ENCODE results near the gene ANO1. TPM values are rescaled to one million over a fixed set of nuclear protein-coding genes. Genes with fewer than 3 reads are reported as not detected.
"Not testable (repeated sequence)": the region's sequence is repeated elsewhere in the genome, so short reads cannot be mapped to it uniquely, and the experiment has no call there.

ANO1 gene
- polyA plus RNA-seq, 2 donors = 5.5 to 5.8 TPM

DNA sequence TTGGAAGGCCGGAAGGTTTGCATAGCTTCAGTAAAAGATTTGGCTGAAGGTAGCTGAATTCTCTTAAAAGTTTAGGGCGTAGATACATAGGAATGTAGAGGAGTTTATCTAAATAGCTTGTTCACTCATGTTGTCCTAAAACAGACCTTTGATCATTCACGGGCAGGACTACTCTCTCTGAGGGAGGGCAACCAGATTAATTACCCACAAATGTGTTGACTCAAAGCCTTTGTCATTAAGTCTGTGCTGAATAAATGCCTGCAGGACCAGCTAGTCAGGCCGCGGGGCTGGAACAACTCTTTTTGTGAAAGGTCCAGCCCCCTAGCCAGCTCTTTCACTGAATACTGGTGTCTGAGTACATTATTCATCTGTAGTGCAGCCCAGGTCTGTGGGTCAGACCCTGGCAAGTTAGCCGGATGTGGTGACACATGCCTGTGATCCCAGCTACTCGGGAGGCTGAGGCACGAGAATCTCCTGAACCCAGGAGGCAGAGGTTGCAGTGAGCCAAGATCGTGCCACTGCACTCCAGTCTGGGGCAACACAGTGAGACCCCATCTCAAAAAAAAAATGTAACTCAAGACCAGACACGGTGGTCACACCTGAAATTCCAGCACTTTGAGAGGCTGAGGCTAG, 122.2 kb downstream of the ANO1 start:
- peaks cover 4 to 5% of the 10 kb centered on the region in 2 donors for H3K4me1 ChIP-seq (ENCODE audit: control insufficient read depth in 2 of 2, insufficient read depth in 2 of 2, low read length in 1 of 2)
- WGBS, 2 donors = 55 to 58% methylated on average over 10 of the region's 10 CpGs
- no peaks in the 10 kb centered on the region for H3K27me3 ChIP-seq (ENCODE audit: control insufficient read depth in 1 of 2, insufficient read depth in 2 of 2, low read length in 2 of 2)
- no peaks in the 10 kb centered on the region for H3K9me3 ChIP-seq (ENCODE audit: control insufficient read depth in 2 of 2, insufficient read depth in 1 of 2, low read depth in 1 of 2, low read length in 1 of 2)
- H3K36me3 ChIP-seq (ENCODE audit: control insufficient read depth in 2 of 2, insufficient read depth in 2 of 2, low read length in 1 of 2) = peaks cover 0 to 4% of the 10 kb centered on the region in 2 donors
- no peak overlapping the region for H3K27ac ChIP-seq (ENCODE audit: low read depth in 2 of 2, low read length in 1 of 2)
- no peak overlapping the region for H3K4me3 ChIP-seq (ENCODE audit: low read depth in 1 of 2, low read length in 2 of 2)

DNA sequence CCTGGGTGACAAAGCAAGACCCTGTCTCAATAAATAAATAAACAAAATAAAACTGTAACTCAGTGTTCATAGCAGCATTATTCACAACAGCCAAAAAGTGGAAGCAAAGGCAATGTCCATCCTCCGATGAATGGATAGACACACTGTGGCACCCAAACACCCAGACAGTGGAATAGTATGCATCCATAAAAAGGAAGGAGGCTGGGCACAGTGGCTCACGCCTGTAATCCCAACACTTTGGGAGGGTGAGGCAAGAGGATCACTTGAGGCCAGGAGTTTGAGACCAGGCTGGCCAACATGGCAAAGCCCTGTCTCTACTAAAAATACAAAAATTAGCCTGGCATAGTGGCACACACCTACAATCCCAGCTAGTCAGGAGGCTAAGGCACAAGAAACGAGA, 122.9 kb downstream of the ANO1 start:
- not testable (repeated sequence) for H3K4me1 ChIP-seq (ENCODE audit: control insufficient read depth in 2 of 2, insufficient read depth in 2 of 2, low read length in 1 of 2); H3K27ac ChIP-seq (ENCODE audit: low read depth in 2 of 2, low read length in 1 of 2); H3K36me3 ChIP-seq (ENCODE audit: control insufficient read depth in 2 of 2, insufficient read depth in 2 of 2, low read length in 1 of 2); H3K27me3 ChIP-seq (ENCODE audit: control insufficient read depth in 1 of 2, insufficient read depth in 2 of 2, low read length in 2 of 2); H3K4me3 ChIP-seq (ENCODE audit: low read depth in 1 of 2, low read length in 2 of 2); H3K9me3 ChIP-seq (ENCODE audit: control insufficient read depth in 2 of 2, insufficient read depth in 1 of 2, low read depth in 1 of 2, low read length in 1 of 2)
- WGBS, 2 donors = 93 to 95% methylated on average over 3 of the region's 3 CpGs

DNA sequence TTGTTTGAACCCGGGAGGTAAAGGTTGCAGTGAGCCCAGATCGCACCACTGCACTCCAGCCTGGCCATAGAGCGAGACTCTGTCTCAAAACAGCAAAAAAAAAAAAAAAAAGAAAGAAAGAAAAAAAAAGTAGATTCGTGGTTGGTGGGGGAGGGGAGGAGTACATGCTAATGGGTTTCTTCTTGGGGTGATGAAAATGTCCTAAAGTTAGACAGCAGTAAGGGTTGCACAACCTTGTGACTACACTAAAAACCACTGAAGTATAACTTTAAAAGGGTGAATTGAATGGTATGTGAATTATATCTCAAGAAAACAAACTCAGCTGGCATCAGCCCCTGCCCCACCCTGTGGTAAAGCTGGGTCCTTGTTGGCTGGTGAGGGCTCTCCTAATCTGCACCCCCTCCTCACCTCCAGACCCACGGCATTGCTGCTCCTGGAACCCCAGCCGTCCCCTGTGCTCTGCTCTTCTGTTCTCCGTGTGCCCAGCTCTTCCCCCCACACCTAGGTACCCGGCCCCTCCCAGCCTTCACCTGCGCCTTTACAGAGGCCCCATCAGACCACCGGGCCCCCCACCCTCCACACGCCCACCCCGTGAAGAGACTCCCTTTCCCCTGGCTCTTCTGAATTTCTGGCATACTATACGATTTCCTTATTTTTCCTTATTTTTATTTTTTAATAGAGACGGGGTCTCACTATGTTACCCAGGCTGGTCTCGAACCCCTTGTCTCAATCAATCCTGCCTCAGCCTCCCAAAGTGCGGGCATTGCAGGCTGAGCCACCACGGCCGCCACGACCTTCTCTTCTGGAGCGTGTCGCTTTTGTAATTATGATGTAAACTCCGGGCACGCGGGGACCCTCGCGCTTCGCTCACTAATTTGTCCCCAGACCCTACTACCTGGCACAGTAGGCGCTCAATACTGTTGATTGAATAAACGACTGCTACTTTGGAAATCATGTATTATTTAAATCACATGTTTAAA, 124.1 kb downstream of the ANO1 start:
- no peak overlapping the region for H3K27ac ChIP-seq (ENCODE audit: low read depth in 2 of 2, low read length in 1 of 2)

DNA sequence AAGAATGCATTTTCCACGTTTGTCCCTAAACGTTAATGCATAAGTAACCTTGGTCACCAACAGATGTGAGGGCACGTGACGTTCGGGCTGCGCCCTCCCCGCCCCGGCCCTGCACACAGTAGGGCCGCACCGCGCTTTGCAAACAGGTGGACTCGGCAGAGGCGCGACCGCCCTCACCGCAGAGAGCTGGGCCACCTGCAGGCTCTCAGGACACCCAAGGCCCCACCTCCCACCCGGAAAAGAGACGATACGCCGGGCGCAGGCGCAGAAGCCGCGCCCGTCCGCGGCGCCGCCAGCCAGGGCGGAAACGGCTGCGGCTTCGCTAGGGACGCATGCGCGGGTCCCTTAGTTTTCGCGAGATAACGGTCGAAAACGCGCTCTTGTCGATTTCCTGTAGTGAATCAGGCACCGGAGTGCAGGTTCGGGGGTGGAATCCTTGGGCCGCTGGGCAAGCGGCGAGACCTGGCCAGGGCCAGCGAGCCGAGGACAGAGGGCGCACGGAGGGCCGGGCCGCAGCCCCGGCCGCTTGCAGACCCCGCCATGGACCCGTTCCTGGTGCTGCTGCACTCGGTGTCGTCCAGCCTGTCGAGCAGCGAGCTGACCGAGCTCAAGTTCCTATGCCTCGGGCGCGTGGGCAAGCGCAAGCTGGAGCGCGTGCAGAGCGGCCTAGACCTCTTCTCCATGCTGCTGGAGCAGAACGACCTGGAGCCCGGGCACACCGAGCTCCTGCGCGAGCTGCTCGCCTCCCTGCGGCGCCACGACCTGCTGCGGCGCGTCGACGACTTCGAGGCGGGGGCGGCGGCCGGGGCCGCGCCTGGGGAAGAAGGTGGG, 125.0 kb downstream of the ANO1 start, which contains the start of gene FADD:
Gene FADD, plus strand, starts transcription at position 377 of the 831 bp plus-strand sequence. Its CDS starts 164 bp downstream, at position 541.
- WGBS, 2 donors = 0% methylated on average over 83 to 91 of the region's 91 CpGs

More for the DNA sequence above, 124.1 kb downstream of the ANO1 start:
- no peaks in the 10 kb centered on the region for H3K9me3 ChIP-seq (ENCODE audit: control insufficient read depth in 2 of 2, insufficient read depth in 1 of 2, low read depth in 1 of 2, low read length in 1 of 2)
- H3K4me1 ChIP-seq (ENCODE audit: control insufficient read depth in 2 of 2, insufficient read depth in 2 of 2, low read length in 1 of 2) = peaks cover 4 to 5% of the 10 kb centered on the region in 2 donors
- peak overlapping the region; percentile 84 to 87 for H3K4me3 ChIP-seq (ENCODE audit: low read depth in 1 of 2, low read length in 2 of 2)
- peaks cover 7 to 18% of the 10 kb centered on the region in 2 donors for H3K36me3 ChIP-seq (ENCODE audit: control insufficient read depth in 2 of 2, insufficient read depth in 2 of 2, low read length in 1 of 2)
- H3K27me3 ChIP-seq (ENCODE audit: control insufficient read depth in 1 of 2, insufficient read depth in 2 of 2, low read length in 2 of 2) = no peaks in the 10 kb centered on the region
- WGBS, 2 donors = 72 to 76% methylated on average over 29 of the region's 29 CpGs

DNA sequence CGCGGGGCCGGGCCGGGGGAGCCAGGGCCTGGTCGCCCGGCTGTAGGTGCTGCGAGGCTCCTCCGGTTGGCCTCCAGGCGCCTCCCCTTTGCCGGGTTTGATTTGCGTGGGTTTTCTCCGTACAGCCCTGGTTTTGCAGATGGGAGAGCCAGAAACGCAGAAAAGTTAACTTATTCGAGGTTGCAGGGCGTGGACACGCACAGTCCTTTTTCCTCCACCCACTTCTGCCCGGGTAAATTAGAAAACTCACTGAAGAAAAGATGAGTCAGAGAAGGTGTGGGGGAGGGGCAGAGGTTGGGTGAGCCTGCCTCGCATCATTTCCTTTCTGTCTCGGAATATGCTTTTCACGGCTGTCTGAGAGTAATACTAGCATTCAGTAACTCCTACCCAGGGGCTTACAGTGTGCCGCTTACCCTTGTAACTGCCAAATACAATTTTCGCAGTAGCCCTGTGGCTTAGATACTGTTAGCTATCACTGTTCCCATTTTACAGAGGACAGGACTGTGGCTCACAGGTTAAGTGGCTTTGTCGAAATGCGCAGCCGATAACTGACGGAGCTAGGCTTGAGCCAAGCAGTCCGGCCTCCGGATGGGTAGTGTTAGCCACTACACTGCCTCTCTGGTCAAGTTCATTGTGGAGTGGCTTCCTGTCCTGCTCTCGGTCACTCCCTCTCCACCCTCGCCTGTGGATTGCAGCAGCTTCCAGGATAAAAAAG, 125.8 kb downstream of the ANO1 start:
- WGBS, 2 donors = 3% methylated on average over 30 of the region's 30 CpGs
- peak overlapping the region; percentile 84 to 87 for H3K4me3 ChIP-seq (ENCODE audit: low read depth in 1 of 2, low read length in 2 of 2)

More for the DNA sequence above, 125.0 kb downstream of the ANO1 start, which contains the start of gene FADD:
- peaks cover 4 to 5% of the 10 kb centered on the region in 2 donors for H3K4me1 ChIP-seq (ENCODE audit: control insufficient read depth in 2 of 2, insufficient read depth in 2 of 2, low read length in 1 of 2)
- H3K4me3 ChIP-seq (ENCODE audit: low read depth in 1 of 2, low read length in 2 of 2) = peak within 1 kb of the TSS; percentile 84 to 87
- H3K27ac ChIP-seq (ENCODE audit: low read depth in 2 of 2, low read length in 1 of 2) = peak within 1 kb of the TSS; percentile 92 to 96
- H3K27me3 ChIP-seq (ENCODE audit: control insufficient read depth in 1 of 2, insufficient read depth in 2 of 2, low read length in 2 of 2) = no peaks in the 10 kb centered on the region
- H3K36me3 ChIP-seq (ENCODE audit: control insufficient read depth in 2 of 2, insufficient read depth in 2 of 2, low read length in 1 of 2) = peaks cover 11 to 24% of the 10 kb centered on the region in 2 donors
- no peaks in the 10 kb centered on the region for H3K9me3 ChIP-seq (ENCODE audit: control insufficient read depth in 2 of 2, insufficient read depth in 1 of 2, low read depth in 1 of 2, low read length in 1 of 2)

DNA sequence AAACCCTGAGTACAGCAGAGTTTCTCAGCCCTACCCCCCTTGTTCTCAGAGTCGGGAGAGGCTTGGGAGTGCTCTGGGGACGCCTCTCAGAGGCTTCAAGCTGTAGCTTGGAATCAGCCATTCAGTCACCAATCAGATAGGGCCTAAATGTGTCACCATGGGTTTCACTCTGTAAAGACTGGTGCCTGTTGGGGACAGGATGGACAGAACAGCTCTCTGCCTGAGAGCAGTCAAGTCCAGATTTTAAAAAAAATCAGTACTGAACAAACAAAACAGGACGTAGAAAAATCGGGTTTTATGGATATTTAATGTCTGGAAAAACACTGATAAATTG, 126.3 kb downstream of the ANO1 start:
- Histone ChIP-seq H3K27ac (ENCODE audit: low read depth in 2 of 2, low read length in 1 of 2) (peak overlapping the region; percentile 92 to 96), H3K4me3 (ENCODE audit: low read depth in 1 of 2, low read length in 2 of 2) (peak overlapping the region; percentile 84 to 87), H3K9me3 (ENCODE audit: control insufficient read depth in 2 of 2, insufficient read depth in 1 of 2, low read depth in 1 of 2, low read length in 1 of 2) (no peaks in the 10 kb centered on the region), H3K4me1 (ENCODE audit: control insufficient read depth in 2 of 2, insufficient read depth in 2 of 2, low read length in 1 of 2) (peaks cover 4 to 5% of the 10 kb centered on the region in 2 donors), H3K27me3 (ENCODE audit: control insufficient read depth in 1 of 2, insufficient read depth in 2 of 2, low read length in 2 of 2) (no peaks in the 10 kb centered on the region), H3K36me3 (ENCODE audit: control insufficient read depth in 2 of 2, insufficient read depth in 2 of 2, low read length in 1 of 2) (peaks cover 11 to 24% of the 10 kb centered on the region in 2 donors)
- 24 to 31% methylated on average over 4 of the region's 4 CpGs for whole genome bisulfite sequencing, 2 donors

More for the DNA sequence above, 125.8 kb downstream of the ANO1 start:
- H3K36me3 ChIP-seq (ENCODE audit: control insufficient read depth in 2 of 2, insufficient read depth in 2 of 2, low read length in 1 of 2) = peaks cover 11 to 24% of the 10 kb centered on the region in 2 donors
- no peaks in the 10 kb centered on the region for H3K9me3 ChIP-seq (ENCODE audit: control insufficient read depth in 2 of 2, insufficient read depth in 1 of 2, low read depth in 1 of 2, low read length in 1 of 2)
- peak overlapping the region; percentile 92 to 96 for H3K27ac ChIP-seq (ENCODE audit: low read depth in 2 of 2, low read length in 1 of 2)
- H3K4me1 ChIP-seq (ENCODE audit: control insufficient read depth in 2 of 2, insufficient read depth in 2 of 2, low read length in 1 of 2) = peaks cover 4 to 5% of the 10 kb centered on the region in 2 donors
- H3K27me3 ChIP-seq (ENCODE audit: control insufficient read depth in 1 of 2, insufficient read depth in 2 of 2, low read length in 2 of 2) = no peaks in the 10 kb centered on the region

DNA sequence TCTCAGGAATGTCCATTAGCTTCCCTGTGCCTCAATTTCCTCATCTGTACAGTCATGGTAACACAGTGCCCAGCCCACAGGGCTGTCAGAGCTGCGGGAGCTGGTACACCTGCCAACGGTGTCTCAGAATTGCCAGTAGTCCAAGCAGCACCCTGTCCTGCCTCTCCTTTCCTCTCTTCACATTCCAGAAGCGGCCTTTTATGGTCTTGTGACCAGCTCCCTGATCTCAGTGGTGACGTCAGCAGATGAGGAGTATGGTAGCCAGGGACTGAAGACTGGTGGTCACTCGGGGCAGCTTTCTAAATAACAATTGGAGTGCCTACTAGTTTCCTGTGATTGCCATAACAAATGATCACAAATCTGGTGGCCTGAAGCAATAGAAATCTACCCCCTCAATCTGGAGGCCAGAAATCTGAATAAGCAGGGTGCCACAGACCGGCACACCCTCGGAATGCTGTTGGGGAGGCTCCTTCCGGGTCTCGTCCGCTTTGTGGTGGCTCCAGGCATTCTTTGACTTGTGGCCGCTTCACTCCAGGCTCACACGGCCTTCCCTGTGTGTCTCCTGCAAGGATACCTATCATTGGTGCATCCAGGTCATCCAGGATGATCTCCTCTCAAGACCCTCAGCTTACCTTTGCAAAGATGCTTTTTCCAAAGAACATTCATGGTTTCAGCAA, 127.1 kb downstream of the ANO1 start:
- H3K9me3 ChIP-seq (ENCODE audit: control insufficient read depth in 2 of 2, insufficient read depth in 1 of 2, low read depth in 1 of 2, low read length in 1 of 2) = no peaks in the 10 kb centered on the region
- peaks cover 4 to 5% of the 10 kb centered on the region in 2 donors for H3K4me1 ChIP-seq (ENCODE audit: control insufficient read depth in 2 of 2, insufficient read depth in 2 of 2, low read length in 1 of 2)
- 77 to 79% methylated on average over 12 of the region's 12 CpGs for WGBS, 2 donors
- H3K4me3 ChIP-seq (ENCODE audit: low read depth in 1 of 2, low read length in 2 of 2) = no peak overlapping the region
- H3K36me3 ChIP-seq (ENCODE audit: control insufficient read depth in 2 of 2, insufficient read depth in 2 of 2, low read length in 1 of 2) = peaks cover 11 to 24% of the 10 kb centered on the region in 2 donors
- no peaks in the 10 kb centered on the region for H3K27me3 ChIP-seq (ENCODE audit: control insufficient read depth in 1 of 2, insufficient read depth in 2 of 2, low read length in 2 of 2)
- peak overlapping the region in 1 of 2 donors; percentile 14 for H3K27ac ChIP-seq (ENCODE audit: low read depth in 2 of 2, low read length in 1 of 2)

DNA sequence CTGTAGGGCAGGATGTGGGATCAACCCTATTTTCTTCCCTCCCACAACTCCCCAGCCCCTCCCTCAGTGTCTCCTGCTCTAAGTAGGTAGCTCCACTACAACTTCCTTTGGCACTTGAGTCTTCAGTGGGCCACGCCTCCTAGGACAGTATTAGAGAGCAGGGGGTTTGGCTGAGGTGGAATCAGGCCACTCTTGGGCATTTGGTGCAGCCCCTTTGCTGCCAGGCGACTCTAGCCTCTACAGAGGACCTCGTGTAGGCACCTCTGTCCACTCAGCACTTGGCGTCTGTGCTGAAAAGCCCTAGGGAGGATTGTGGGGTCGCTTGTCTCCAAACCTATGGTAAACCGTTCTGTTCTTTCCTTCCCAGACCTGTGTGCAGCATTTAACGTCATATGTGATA, 127.6 kb downstream of the ANO1 start:
- Histone ChIP-seq H3K36me3 (ENCODE audit: control insufficient read depth in 2 of 2, insufficient read depth in 2 of 2, low read length in 1 of 2) (peaks cover 11 to 24% of the 10 kb centered on the region in 2 donors), H3K4me3 (ENCODE audit: low read depth in 1 of 2, low read length in 2 of 2) (no peak overlapping the region), H3K27me3 (ENCODE audit: control insufficient read depth in 1 of 2, insufficient read depth in 2 of 2, low read length in 2 of 2) (no peaks in the 10 kb centered on the region), H3K27ac (ENCODE audit: low read depth in 2 of 2, low read length in 1 of 2) (no peak overlapping the region), H3K9me3 (ENCODE audit: control insufficient read depth in 2 of 2, insufficient read depth in 1 of 2, low read depth in 1 of 2, low read length in 1 of 2) (no peaks in the 10 kb centered on the region), H3K4me1 (ENCODE audit: control insufficient read depth in 2 of 2, insufficient read depth in 2 of 2, low read length in 1 of 2) (peaks cover 4 to 5% of the 10 kb centered on the region in 2 donors)
- WGBS, 2 donors = 82 to 84% methylated on average over 7 of the region's 7 CpGs

Data from esophagus (tissue), 2 donors.